Ishikawa (cell line): ENCODE measurements around the gene ACP1.

Experiments used
- EP300 ChIP-seq: IDR thresholded peaks from 2 replicates; pipeline ENCODE4 v1.6.1; 2012; ENCODE audit warnings: borderline replicate concordance
- MAX ChIP-seq: IDR thresholded peaks from 2 replicates; pipeline ENCODE4 v1.6.1; 2012
- RAD21 ChIP-seq: IDR thresholded peaks from 2 replicates; pipeline ENCODE4 v1.6.1; 2012; ENCODE audit warnings: low read depth
- TEAD4 ChIP-seq: IDR thresholded peaks from 2 replicates; pipeline ENCODE4 v1.6.1; 2012
- YY1 ChIP-seq: IDR thresholded peaks from 2 replicates; pipeline ENCODE4 v1.6.1; 2012; ENCODE audit warnings: low read depth

DNA sequence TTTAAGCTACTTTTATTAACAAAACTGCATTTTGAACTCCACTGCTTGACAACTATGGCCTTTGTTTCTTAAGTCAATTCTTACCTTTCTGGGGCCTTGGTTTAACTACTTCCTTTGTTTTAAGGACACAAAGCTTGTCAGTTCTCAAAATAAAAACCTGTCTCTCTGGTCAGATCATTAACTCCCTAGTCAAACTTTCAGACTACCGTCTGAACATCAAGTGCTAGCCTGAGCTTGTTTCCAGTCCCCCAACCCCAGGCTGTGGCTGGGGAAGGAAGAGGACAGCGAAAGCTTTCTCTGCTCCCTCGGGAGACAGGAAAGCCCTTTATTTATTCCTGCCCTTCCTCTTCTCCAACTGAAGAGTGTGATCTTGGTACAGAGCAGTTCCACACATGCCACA, 2.6 kb upstream of the ACP1 start:
- TF ChIP-seq YY1: no peak
- no peak for TF ChIP-seq MAX
- no peak for TF ChIP-seq RAD21
- no peak for TF ChIP-seq TEAD4
- no peak for TF ChIP-seq EP300
